ENCODE data around the gene SLC7A14. TPM values are rescaled to one million over a fixed set of nuclear protein-coding genes. Genes with fewer than 3 reads are reported as not detected.

SLC7A14 gene
- total and polyA plus RNA-seq, 10 of the 15 experiments (the other 5 are each of a cell fraction or from before 2014, with no cell fraction given) = not detected

GRCh38 chr3:170532573-170532972 lies 53.3 kb downstream of the SLC7A14 start:
- no peaks in the 10 kb centered on the region for H3K79me2 ChIP-seq (ENCODE audit: control insufficient read depth, insufficient read depth, low read length)
- SMC1A ChIA-PET (ENCODE audit: uncharacterized antibody, unreplicated experiment) = no interaction called here
- TF ChIP-seq ZNF592 (IDR thresholded peaks at IDR 0.05) = no peak
- no peak for TF ChIP-seq RELB (IDR thresholded peaks at IDR 0.05; ENCODE audit: low read depth)
- no peak for TF ChIP-seq MYC (IDR thresholded peaks at IDR 0.05; ENCODE audit: insufficient read depth, insufficient read length, insufficient replicate concordance, low read length, severe bottlenecking)
- no peak for TF ChIP-seq FOS (IDR thresholded peaks at IDR 0.05; ENCODE audit: borderline replicate concordance, extremely low read depth, insufficient read length)
- TF ChIP-seq NFYA (IDR thresholded peaks at IDR 0.05; ENCODE audit: borderline replicate concordance, low read depth, low read length) = no peak
- TF ChIP-seq IKZF2 (IDR thresholded peaks at IDR 0.05) = no peak
- no peak for TF ChIP-seq NRF1 (conservative IDR thresholded peaks at IDR 0.05; ENCODE audit: low read depth, low read length)
- no peak for TF ChIP-seq SREBF1 (IDR thresholded peaks at IDR 0.05; ENCODE audit: low read length)
- WGBS (ENCODE audit: insufficient coverage, insufficient replicate concordance, low lambda C conversion rate, missing lambda C conversion rate) = 75% methylated on average over 6 of the region's 6 CpGs
- H3K9me3 ChIP-seq (replicated peaks; ENCODE audit: control insufficient read depth, insufficient read depth, low read length) = no peaks in the 10 kb centered on the region
- RAD21 ChIA-PET (ENCODE audit: unreplicated experiment) = no interaction called here
- no TSS peak for BruUV-seq (replicated peaks)
- no peak for ATAC-seq
- no peak for FAIRE-seq
- CTCF ChIA-PET = no interaction called here
- H3K27ac ChIP-seq (ENCODE audit: control insufficient read depth, insufficient read depth) = no peak overlapping the region
- no peak overlapping the region for H3K4me3 ChIP-seq
- POLR2A ChIA-PET = no interaction called here
- no peak overlapping the region for H3K9ac ChIP-seq (ENCODE audit: control insufficient read depth, insufficient read depth, low read length)
- H4K20me1 ChIP-seq (ENCODE audit: control insufficient read depth, insufficient read depth) = no peaks in the 10 kb centered on the region
- H3K36me3 ChIP-seq (ENCODE audit: control insufficient read depth in 2 of 2, insufficient read depth in 2 of 2, low read length in 1 of 2) = no peaks in the 10 kb centered on the region
- H3K4me1 ChIP-seq (ENCODE audit: control insufficient read depth, insufficient read depth, low read length) = no peaks in the 10 kb centered on the region
- intact Hi-C loops (cut with micrococcal nuclease; ENCODE audit: unreplicated experiment) (no loop called here), in situ Hi-C loops (cut with MboI) (no loop called here)
- H3K4me2 ChIP-seq (ENCODE audit: control insufficient read depth, insufficient read depth) = no peak overlapping the region
- H3K27me3 ChIP-seq (replicated peaks in 1 of 2; ENCODE audit: control insufficient read depth in 2 of 2, insufficient read depth in 2 of 2, low read length in 1 of 2) = peaks cover 0 to 2% of the 10 kb centered on the region in 2 experiments; a peak in 3 of 4 replicates
- DNase-seq (ENCODE audit: low read depth, low spot score) = no peak
- H2AFZ ChIP-seq (ENCODE audit: control insufficient read depth, low read depth, low read length) = no peak overlapping the region
